SIG-M5 treated with dmso at 0.1 percent for 504 hours (cell line): ENCODE data around the gene HEPACAM2.

Source experiments
- DNase-seq: peaks from one replicate; lab custom pipeline; 2025; ENCODE audit not compliant: unreplicated experiment; lab: John Stamatoyannopoulos, UW

The HEPACAM2 gene

DNA sequence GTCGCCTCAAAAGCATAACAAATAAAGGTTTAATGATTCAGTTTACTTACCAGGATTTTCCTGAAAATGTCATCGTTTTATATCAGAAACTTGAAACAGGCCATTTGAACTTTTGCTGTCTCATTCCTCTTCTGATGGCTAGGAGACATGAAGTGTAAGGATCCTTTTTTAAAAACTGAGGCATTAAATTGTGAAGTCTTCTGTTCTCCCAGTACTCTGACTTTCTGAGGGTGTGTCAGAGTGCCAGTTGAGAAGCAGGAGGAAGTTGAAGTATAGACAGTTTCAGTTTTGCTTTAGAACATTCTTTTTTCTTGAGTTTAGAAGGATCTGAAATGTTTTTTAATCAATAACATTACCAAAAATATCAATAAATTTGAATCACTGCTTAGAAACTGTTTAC is 78.1 kb downstream of the HEPACAM2 start, which contains the start of gene SAMD9L:
SAMD9L (minus strand) TSS at position 242 of the 400 bp plus-strand sequence. CDS start 12,414 bp downstream, outside the sequence.
- peak; percentile 73 for DNase-seq

DNA sequence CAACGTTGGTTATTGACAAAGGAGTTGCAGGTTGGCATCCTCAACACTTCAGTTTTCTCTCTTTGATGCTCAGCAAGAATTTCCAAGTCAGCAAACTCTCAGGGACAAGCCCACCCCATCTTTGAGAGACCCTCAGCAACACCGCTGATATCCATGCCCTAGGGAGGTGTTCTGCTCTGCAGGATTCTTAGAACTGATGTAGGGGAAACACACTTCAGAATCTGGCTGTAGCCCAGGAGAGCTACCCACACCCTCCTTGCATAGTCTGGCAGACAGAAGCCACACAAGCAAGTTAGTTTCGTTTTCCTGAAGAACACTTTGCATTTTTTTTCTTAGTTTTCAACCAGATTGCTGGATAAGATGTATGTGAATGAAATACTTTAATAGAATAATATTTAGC is 78.9 kb downstream of the HEPACAM2 start:
- DNase-seq: peak; percentile 32

DNA sequence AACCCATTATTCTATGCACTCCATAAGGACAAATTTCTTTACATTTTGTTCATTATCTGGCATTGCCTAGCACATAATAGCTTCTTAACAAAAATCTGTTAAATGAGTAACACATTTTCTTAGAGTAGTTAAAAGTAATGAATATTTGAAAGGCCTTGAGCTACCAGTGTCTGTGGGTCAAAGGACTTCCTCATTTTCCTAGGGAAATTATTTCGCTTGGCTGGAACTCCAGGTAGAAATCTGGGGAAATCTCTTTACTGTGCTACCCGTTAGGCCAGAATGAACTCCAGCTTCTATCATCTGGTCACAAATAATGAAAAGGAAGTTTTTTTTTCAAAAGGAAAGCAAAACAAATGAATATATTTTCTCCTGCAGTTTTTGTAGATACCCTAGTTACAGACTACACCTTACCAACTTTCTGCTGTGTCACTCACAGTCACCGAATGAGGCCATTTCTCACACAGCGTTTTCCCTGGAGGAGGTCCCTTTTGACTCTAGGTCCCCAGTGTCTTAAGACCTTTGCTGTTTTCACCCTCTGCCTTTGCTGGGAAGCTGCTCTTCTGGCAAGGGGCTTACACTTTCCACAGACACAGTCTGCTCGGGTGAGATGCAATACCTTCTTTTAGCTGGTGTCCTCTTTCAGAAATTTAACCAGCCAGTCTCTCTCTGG is 79.7 kb downstream of the HEPACAM2 start:
- DNase-seq: no peak

DNA sequence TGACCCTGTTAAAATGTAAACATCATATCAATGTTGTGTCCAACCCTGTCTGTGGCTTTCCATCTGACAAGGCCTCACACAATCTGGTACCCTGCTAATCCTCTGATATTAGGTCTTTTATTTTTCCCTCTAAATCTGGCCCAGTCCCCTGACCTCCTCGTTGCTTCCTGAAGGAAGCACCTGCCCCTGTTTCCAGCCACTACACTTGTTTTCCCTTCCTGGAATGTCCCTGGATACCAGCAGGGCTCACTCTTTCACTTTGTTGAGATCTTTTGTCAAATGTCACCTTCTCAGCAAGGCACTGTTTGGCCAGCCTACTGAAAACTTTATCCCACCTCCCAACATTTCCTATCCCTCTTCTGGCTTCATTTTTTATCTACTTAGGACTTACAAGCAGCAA is 80.2 kb downstream of the HEPACAM2 start:
- no peak for DNase-seq

DNA sequence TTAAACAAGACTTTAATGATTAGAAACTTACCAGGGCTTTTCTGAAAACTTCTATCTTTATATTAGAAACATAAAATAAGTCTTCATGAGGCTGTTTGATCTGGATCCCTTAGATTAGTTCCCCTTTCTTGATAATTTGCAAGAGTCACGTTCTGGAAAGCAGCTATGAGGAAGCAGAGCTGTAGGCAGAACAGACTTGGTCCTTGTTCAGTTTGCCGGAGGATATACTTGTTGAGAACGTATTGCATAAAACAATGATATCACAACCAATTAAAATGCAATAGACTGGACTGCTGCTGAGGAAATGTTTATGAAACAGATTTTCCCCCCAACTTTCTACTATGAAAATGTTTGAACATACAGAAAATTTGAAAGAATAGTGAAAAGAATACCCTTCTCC is 80.9 kb downstream of the HEPACAM2 start:
- DNase-seq: peak; percentile 67

DNA sequence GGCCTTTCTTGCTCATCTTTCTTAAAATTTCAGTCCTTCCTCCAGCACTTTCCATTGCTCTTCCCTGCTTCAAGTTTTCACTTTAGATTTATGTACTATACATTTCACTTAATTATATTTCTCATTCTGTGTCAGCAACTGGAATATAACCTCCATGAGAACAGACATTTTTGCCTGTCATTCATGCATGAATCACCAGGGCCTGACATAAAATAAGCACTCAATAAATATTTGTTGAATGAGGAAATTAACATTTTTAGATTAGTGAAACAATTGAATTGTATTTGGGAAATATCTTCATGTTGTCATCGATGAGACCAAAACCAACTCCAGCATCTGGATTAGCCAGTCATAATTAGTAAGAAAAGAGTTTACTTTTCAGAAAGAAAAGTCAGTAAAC is 84.1 kb downstream of the HEPACAM2 start:
- no peak for DNase-seq

DNA sequence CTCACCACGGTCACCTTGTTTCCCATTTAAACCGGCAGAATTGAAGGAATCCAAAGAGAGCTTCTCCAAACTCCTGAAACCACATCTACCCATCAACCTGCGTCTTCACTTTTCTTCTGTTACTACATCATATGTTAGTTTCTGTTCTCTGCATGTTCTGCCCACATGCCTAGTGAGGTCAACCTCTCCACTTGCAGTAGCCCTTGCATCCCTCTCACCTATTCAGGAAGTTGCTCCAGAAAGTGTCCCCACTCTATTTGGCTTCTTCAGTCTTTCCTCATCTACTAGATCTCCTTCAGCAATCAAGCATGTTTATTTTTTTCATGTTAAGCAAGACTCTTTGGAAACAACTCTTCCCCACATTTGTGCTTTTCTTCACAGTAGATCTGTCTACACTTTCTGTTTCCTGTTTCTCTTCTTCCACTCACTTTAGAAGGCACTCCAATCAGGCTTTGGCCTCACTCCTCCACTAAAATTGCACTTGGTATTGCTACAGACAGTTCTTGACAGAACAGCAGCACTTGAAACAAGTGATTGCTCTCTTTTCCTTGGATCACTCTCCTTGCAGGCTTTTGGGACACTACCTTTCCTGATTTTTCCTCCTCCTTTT is 85.6 kb downstream of the HEPACAM2 start:
- peak; percentile 35 for DNase-seq

DNA sequence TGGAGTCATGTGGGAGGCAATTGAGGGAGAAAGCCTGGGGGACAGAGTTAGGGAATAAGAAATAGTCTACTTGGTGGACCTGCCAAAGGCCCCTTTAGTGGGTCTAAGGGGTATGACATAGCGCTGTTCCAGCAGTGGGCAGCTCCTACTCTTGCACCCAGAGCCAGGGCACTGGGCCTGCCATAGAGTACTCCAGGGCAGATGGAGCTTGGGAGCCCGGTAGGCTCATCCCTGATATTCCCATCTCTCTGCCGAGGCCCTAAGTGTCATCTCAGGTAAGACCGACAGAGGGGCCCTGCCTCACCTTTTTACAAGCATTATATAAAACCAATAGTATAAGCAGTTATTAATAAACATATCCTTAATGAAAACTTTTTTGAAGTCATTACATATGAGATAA is 87.7 kb downstream of the HEPACAM2 start:
- DNase-seq: no peak
